K562 (cell line): ENCODE measurements around the gene LMAN1L. TPM values are rescaled to one million over a fixed set of nuclear protein-coding genes. Genes with fewer than 3 reads are reported as not detected.

Source experiments
- BMI1 ChIP-seq: fragments of 150-350 bp; IDR thresholded peaks from 2 replicates; pipeline ENCODE4 v1.6.1; 2014; ENCODE audit warnings: low read length
- CBX3 ChIP-seq, 2 experiments: IDR thresholded peaks; 1 replicate in 1 of 2; 2 replicates in 1 of 2; pipeline ENCODE4 v1.6.1; 2012; ENCODE audit warnings: inconsistent platforms in 2 of 2, low read length in 2 of 2, borderline replicate concordance in 1 of 2, control low read depth in 1 of 2
- LARP7 ChIP-seq: fragments of 450-650 bp; IDR thresholded peaks from 2 replicates; pipeline ENCODE4 v1.6.1; 2016
- LEF1 ChIP-seq: fragments of 450-650 bp; IDR thresholded peaks from 2 replicates; pipeline ENCODE4 v1.6.1; 2016; ENCODE audit warnings: mild to moderate bottlenecking
- MCM3 ChIP-seq: fragments of 450-650 bp; IDR thresholded peaks from 2 replicates; pipeline ENCODE4 v1.6.1; 2016
- NR2C1 ChIP-seq, 2 experiments: fragments of 450-650 bp; IDR thresholded peaks; 2 replicates each; pipeline ENCODE4 v1.6.1; 2017; ENCODE audit warnings: mild to moderate bottlenecking in 2 of 2, antibody characterized with exemption in 1 of 2, inconsistent platforms in 1 of 2, missing compliant biosample characterization in 1 of 2, missing genetic modification characterization in 1 of 2
- PHB2 ChIP-seq: fragments of 450-650 bp; IDR thresholded peaks from 2 replicates; pipeline ENCODE4 v1.6.1; 2017; ENCODE audit warnings: low read depth
- TAF15 ChIP-seq: fragments of 200-400 bp; formaldehyde crosslinking; IDR thresholded peaks from 2 replicates; pipeline ENCODE4 v1.6.1; 2017; ENCODE audit warnings: mild to moderate bottlenecking, low read depth, low read length, moderate library complexity
- ZNF764 ChIP-seq: fragments of 250-450 bp; sonication (Bioruptor Pico); IDR thresholded peaks from 2 replicates; pipeline ENCODE4 v1.4.0; 2020; ENCODE audit warnings: low read depth, mild to moderate bottlenecking, moderate library complexity
- polyA plus RNA-seq, 8 experiments: library from polyadenylated mRNA; depleted of rRNA in 4 of 8; stranded (reverse) in 5 of 8; unstranded in 3 of 8; fragments of >200 nt; fragmentation: Nextera tagmentation in 2 of 8; fragmentation: Illumina TruSeq in 1 of 8; extraction: Ambion mirVana in 2 of 8; extraction: Trizol in 1 of 8; gene quantifications; 2 replicates each; pipeline versions ENCODE4 v1.2.1 to v1.2.3, GENCODE V29; 2011 to 2014; ENCODE audit warnings: inconsistent platforms in 1 of 8, missing spikeins in 1 of 8
- total RNA-seq, 7 experiments: library from RNA; depleted of rRNA in 6 of 7; stranded (reverse); fragments of >200 nt in 6 of 7; fragmentation: Illumina TruSeq in 2 of 7; extraction: Trizol in 2 of 7; gene quantifications; 2 replicates each; pipeline versions ENCODE4 v1.2.1 to v1.2.3, GENCODE V29; 2011 to 2021; ENCODE audit warnings: low replicate concordance in 1 of 7
- TF ChIP-seq, protein P1 (sequence below): fragments of 450-650 bp; IDR thresholded peaks from 2 replicates; pipeline ENCODE4 v1.6.1; 2016
- TF ChIP-seq, protein P2 (sequence below): fragments of 450-650 bp; conservative IDR thresholded peaks from 2 replicates; pipeline ENCODE4 v1.6.1; 2016; ENCODE audit warnings: missing genetic modification characterization, low read depth, mild to moderate bottlenecking, control low read depth, missing compliant biosample characterization
- TF ChIP-seq, protein P3 (sequence below): fragments of 200-600 bp; sonication (generic); IDR thresholded peaks from one replicate; pipeline ENCODE4 v1.6.1; 2012; ENCODE audit warnings: mild to moderate bottlenecking, low read depth, low read length, inconsistent platforms

Gene LMAN1L
- total and polyA plus RNA-seq, 9 of the 15 experiments (the other 6 are each of a cell fraction or from before 2014, with no cell fraction given): not detected

DNA sequence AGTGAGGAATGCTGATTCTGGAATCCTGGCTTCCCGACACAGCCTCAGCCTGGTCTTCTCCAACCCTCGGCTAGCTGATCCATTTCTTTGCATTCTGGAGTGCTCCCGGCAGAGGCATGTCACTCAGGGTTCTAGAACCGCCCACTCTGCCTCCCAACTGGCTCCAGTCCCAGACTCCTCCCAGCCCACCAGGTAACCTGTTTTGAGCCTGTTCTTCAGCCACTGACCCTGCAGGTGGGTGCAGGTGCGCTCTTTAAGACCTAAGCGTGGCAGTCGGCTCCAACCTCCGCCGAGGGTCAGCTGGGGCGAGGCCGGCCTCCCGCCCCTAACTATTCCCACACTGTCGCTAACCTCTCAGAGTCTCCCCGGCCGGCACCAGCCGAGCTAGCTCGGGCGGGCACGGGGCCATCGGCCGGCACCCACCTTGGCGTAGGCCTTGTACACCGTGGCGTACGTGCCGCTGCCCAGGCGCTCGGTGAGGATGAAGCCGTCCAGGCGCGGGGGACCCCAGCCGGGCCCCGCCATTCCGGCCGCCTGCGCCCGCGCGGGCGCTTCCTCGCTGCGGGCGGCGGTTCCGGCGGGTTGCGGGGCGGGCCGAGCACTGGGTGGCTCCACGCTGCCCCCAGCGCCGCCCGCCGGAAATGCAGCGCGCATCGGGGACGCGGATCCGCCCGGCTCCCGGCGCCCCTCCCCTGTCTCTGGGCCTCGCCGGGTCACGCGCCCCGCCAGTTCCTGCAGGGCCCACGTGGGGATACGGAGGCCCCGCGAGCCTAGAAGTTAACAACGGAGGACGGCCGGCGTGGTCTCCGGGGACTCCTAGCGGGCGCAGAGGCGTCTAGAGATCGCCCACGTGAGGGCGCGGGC lies 30.2 kb downstream of the LMAN1L start, which contains the start of gene ULK3 (continued):
- TF ChIP-seq, protein P1, sequence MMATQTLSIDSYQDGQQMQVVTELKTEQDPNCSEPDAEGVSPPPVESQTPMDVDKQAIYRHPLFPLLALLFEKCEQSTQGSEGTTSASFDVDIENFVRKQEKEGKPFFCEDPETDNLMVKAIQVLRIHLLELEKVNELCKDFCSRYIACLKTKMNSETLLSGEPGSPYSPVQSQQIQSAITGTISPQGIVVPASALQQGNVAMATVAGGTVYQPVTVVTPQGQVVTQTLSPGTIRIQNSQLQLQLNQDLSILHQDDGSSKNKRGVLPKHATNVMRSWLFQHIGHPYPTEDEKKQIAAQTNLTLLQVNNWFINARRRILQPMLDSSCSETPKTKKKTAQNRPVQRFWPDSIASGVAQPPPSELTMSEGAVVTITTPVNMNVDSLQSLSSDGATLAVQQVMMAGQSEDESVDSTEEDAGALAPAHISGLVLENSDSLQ: peak; percentile 98
- TF ChIP-seq, protein P2, sequence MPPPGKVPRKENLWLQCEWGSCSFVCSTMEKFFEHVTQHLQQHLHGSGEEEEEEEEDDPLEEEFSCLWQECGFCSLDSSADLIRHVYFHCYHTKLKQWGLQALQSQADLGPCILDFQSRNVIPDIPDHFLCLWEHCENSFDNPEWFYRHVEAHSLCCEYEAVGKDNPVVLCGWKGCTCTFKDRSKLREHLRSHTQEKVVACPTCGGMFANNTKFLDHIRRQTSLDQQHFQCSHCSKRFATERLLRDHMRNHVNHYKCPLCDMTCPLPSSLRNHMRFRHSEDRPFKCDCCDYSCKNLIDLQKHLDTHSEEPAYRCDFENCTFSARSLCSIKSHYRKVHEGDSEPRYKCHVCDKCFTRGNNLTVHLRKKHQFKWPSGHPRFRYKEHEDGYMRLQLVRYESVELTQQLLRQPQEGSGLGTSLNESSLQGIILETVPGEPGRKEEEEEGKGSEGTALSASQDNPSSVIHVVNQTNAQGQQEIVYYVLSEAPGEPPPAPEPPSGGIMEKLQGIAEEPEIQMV (tag): no peak
- no peak for TF ChIP-seq CBX3 (IDR thresholded peaks at IDR 0.05; ENCODE audit: borderline replicate concordance in 1 of 2, low read length in 2 of 2)
- TF ChIP-seq MCM3: no peak
- TF ChIP-seq ZNF764 (CRISPR knock-in tag): no peak
- no peak for TF ChIP-seq LEF1
- TF ChIP-seq, protein P3, sequence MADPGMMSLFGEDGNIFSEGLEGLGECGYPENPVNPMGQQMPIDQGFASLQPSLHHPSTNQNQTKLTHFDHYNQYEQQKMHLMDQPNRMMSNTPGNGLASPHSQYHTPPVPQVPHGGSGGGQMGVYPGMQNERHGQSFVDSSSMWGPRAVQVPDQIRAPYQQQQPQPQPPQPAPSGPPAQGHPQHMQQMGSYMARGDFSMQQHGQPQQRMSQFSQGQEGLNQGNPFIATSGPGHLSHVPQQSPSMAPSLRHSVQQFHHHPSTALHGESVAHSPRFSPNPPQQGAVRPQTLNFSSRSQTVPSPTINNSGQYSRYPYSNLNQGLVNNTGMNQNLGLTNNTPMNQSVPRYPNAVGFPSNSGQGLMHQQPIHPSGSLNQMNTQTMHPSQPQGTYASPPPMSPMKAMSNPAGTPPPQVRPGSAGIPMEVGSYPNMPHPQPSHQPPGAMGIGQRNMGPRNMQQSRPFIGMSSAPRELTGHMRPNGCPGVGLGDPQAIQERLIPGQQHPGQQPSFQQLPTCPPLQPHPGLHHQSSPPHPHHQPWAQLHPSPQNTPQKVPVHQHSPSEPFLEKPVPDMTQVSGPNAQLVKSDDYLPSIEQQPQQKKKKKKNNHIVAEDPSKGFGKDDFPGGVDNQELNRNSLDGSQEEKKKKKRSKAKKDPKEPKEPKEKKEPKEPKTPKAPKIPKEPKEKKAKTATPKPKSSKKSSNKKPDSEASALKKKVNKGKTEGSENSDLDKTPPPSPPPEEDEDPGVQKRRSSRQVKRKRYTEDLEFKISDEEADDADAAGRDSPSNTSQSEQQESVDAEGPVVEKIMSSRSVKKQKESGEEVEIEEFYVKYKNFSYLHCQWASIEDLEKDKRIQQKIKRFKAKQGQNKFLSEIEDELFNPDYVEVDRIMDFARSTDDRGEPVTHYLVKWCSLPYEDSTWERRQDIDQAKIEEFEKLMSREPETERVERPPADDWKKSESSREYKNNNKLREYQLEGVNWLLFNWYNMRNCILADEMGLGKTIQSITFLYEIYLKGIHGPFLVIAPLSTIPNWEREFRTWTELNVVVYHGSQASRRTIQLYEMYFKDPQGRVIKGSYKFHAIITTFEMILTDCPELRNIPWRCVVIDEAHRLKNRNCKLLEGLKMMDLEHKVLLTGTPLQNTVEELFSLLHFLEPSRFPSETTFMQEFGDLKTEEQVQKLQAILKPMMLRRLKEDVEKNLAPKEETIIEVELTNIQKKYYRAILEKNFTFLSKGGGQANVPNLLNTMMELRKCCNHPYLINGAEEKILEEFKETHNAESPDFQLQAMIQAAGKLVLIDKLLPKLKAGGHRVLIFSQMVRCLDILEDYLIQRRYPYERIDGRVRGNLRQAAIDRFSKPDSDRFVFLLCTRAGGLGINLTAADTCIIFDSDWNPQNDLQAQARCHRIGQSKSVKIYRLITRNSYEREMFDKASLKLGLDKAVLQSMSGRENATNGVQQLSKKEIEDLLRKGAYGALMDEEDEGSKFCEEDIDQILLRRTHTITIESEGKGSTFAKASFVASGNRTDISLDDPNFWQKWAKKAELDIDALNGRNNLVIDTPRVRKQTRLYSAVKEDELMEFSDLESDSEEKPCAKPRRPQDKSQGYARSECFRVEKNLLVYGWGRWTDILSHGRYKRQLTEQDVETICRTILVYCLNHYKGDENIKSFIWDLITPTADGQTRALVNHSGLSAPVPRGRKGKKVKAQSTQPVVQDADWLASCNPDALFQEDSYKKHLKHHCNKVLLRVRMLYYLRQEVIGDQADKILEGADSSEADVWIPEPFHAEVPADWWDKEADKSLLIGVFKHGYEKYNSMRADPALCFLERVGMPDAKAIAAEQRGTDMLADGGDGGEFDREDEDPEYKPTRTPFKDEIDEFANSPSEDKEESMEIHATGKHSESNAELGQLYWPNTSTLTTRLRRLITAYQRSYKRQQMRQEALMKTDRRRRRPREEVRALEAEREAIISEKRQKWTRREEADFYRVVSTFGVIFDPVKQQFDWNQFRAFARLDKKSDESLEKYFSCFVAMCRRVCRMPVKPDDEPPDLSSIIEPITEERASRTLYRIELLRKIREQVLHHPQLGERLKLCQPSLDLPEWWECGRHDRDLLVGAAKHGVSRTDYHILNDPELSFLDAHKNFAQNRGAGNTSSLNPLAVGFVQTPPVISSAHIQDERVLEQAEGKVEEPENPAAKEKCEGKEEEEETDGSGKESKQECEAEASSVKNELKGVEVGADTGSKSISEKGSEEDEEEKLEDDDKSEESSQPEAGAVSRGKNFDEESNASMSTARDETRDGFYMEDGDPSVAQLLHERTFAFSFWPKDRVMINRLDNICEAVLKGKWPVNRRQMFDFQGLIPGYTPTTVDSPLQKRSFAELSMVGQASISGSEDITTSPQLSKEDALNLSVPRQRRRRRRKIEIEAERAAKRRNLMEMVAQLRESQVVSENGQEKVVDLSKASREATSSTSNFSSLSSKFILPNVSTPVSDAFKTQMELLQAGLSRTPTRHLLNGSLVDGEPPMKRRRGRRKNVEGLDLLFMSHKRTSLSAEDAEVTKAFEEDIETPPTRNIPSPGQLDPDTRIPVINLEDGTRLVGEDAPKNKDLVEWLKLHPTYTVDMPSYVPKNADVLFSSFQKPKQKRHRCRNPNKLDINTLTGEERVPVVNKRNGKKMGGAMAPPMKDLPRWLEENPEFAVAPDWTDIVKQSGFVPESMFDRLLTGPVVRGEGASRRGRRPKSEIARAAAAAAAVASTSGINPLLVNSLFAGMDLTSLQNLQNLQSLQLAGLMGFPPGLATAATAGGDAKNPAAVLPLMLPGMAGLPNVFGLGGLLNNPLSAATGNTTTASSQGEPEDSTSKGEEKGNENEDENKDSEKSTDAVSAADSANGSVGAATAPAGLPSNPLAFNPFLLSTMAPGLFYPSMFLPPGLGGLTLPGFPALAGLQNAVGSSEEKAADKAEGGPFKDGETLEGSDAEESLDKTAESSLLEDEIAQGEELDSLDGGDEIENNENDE: no peak
- TF ChIP-seq BMI1: no peak
- no peak for TF ChIP-seq PHB2
- TF ChIP-seq LARP7: no peak
- no peak for TF ChIP-seq TAF15
- no peak for TF ChIP-seq NR2C1 (IDR thresholded peaks at IDR 0.05)
- 0 out of 2 replicates have a peak, but pooled peaks have one; percentile 12 for TF ChIP-seq NR2C1 (tag; IDR thresholded peaks at IDR 0.05)
